H1 (cell line): Measurements from ENCODE around the gene GDF9. TPM values are rescaled to one million over a fixed set of nuclear protein-coding genes. Genes with fewer than 3 reads are reported as not detected.

Experiments used
- BACH1 ChIP-seq: IDR thresholded peaks from 2 replicates; pipeline ENCODE4 v1.6.1; 2012; ENCODE audit warnings: low read length, improper control_type of control experiment
- BCL11A ChIP-seq, 2 experiments: IDR thresholded peaks; one replicate each; pipeline ENCODE4 v1.6.1; 2011; ENCODE audit warnings: low read depth in 2 of 2, low read length in 2 of 2, mild to moderate bottlenecking in 2 of 2
- CHD7 ChIP-seq: fragments of 300-600 bp; sonication (generic); IDR thresholded peaks from 2 replicates; pipeline ENCODE4 v1.7.1; 2012; ENCODE audit warnings: low read length, moderate library complexity, mild to moderate bottlenecking, inconsistent platforms; ENCODE audit not compliant: insufficient replicate concordance
- FOSL1 ChIP-seq: IDR thresholded peaks from 2 replicates; pipeline ENCODE4 v1.6.1; 2011; ENCODE audit warnings: mild to moderate bottlenecking, low read depth, low read length, moderate library complexity; ENCODE audit not compliant: insufficient read depth
- HDAC2 ChIP-seq, 2 experiments: fragments of 300-600 bp in 1 of 2; sonication (generic) in 1 of 2; IDR thresholded peaks; 2 replicates each; pipeline ENCODE4 v1.6.1; 2011 to 2012; ENCODE audit warnings: low read depth in 2 of 2, low read length in 2 of 2, mild to moderate bottlenecking in 2 of 2, moderate library complexity in 2 of 2, borderline replicate concordance in 1 of 2, inconsistent platforms in 1 of 2
- JUND ChIP-seq: IDR thresholded peaks from 2 replicates; pipeline ENCODE4 v1.6.1; 2011; ENCODE audit warnings: mild to moderate bottlenecking, improper control_type of control experiment, low read length
- MAFK ChIP-seq: IDR thresholded peaks from 2 replicates; pipeline ENCODE4 v1.6.1; 2012; ENCODE audit warnings: low read depth, mild to moderate bottlenecking, improper control_type of control experiment, low read length
- MAX ChIP-seq: IDR thresholded peaks from 2 replicates; pipeline ENCODE4 v1.6.1; 2012; ENCODE audit warnings: inconsistent platforms
- POLR2A ChIP-seq, 2 experiments: IDR thresholded peaks; 1 replicate in 1 of 2; 2 replicates in 1 of 2; pipeline ENCODE4 v1.6.1; 2011; ENCODE audit warnings: low read depth in 2 of 2, low read length in 2 of 2, mild to moderate bottlenecking in 2 of 2; ENCODE audit errors: control extremely low read depth in 1 of 2
- SP2 ChIP-seq: IDR thresholded peaks from 2 replicates; pipeline ENCODE4 v1.6.1; 2012; ENCODE audit warnings: mild to moderate bottlenecking, low read length, inconsistent platforms
- polyA plus RNA-seq, 7 experiments: library from polyadenylated mRNA; depleted of rRNA in 3 of 7; stranded (reverse) in 5 of 7; unstranded in 2 of 7; fragments of >200 nt in 5 of 7; fragments of 200-250 nt in 2 of 7; gene quantifications; 1 replicate in 5 of 7; 2 replicates in 1 of 7; 4 replicates in 1 of 7; pipeline versions ENCODE4 v1.2.1 to v1.2.3, GENCODE V29; 2011 to 2013; ENCODE audit warnings: missing spikeins in 2 of 7, mixed read lengths in 2 of 7
- total RNA-seq: library from RNA; stranded (reverse); fragmentation: NEBNext Ultra II Directional; extraction: Animal tissue kit (Norgen Biotek cat#: 25700); gene quantifications from 2 replicates; pipeline ENCODE4 v1.2.1, GENCODE V29; 2021

GDF9 gene
- total and polyA plus RNA-seq, 2 of the 8 experiments (the other 6 are each of a cell fraction or from before 2014, with no cell fraction given) = 0.14 TPM; not detected in 1

- no peak for TF ChIP-seq CHD7
- TF ChIP-seq SP2 = no peak
- TF ChIP-seq JUND = no peak
- no peak for TF ChIP-seq POLR2A (IDR thresholded peaks at IDR 0.05; ENCODE audit: control extremely low read depth in 1 of 2, low read depth in 2 of 2, low read length in 2 of 2)
- TF ChIP-seq BACH1 = no peak
- no peak for TF ChIP-seq BCL11A (IDR thresholded peaks at IDR 0.05; ENCODE audit: low read depth in 2 of 2, low read length in 2 of 2)
- TF ChIP-seq HDAC2 (IDR thresholded peaks at IDR 0.05; ENCODE audit: borderline replicate concordance in 1 of 2, low read depth in 2 of 2, low read length in 2 of 2) = no peak
- TF ChIP-seq FOSL1 = no peak
- TF ChIP-seq MAX = no peak
- TF ChIP-seq MAFK = no peak
Measured at GRCh38 chr5:132816554-132816953, 49.7 kb downstream of the GDF9 start (continued).
